Measurements from ENCODE around the gene GADL1.

The GADL1 gene

GRCh38 chr3:30693470-30694120 is 200.9 kb downstream of the GADL1 start:
- peak; percentile 46 for DNase-seq (ENCODE audit: low spot score)

DNA sequence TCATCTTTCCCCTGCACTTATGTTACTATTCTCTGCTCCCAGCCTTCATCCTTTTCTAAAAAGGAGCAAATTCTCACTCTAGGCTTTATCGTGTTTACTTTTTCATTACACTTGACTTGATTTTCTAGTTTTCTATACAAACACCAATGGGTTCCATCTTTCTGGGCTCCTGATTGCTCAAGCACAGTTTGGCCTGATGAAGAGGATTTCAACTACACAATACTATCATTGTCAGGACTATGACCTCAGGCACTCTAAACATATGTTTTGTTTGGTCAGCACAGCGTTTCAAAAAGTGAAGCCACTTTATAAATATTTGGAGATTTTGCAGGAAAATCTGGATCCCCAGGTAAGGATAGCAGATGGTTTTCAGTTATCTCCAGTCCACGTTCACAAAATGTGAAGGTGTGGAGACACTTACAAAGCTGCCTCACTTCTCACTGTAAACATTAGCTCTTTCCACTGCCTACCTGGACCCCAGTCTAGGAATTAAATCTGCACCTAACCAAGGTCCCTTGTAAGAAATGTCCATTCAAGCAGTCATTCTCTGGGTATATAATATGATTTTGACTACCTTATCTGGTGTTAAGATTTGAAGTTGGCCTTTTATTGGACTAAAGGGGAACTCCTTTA is 201.8 kb downstream of the GADL1 start:
- DNase-seq (ENCODE audit: low spot score): no peak

GRCh38 chr3:30691944-30692343 is 202.5 kb downstream of the GADL1 start:
- DNase-seq (ENCODE audit: low spot score): no peak

- no peak for DNase-seq (ENCODE audit: low spot score)
These were observed 203.1 kb downstream of the GADL1 start for GRCh38 chr3:30691249-30691880.

GRCh38 chr3:30690199-30690598 is 204.3 kb downstream of the GADL1 start:
- DNase-seq (ENCODE audit: low spot score): no peak

DNA sequence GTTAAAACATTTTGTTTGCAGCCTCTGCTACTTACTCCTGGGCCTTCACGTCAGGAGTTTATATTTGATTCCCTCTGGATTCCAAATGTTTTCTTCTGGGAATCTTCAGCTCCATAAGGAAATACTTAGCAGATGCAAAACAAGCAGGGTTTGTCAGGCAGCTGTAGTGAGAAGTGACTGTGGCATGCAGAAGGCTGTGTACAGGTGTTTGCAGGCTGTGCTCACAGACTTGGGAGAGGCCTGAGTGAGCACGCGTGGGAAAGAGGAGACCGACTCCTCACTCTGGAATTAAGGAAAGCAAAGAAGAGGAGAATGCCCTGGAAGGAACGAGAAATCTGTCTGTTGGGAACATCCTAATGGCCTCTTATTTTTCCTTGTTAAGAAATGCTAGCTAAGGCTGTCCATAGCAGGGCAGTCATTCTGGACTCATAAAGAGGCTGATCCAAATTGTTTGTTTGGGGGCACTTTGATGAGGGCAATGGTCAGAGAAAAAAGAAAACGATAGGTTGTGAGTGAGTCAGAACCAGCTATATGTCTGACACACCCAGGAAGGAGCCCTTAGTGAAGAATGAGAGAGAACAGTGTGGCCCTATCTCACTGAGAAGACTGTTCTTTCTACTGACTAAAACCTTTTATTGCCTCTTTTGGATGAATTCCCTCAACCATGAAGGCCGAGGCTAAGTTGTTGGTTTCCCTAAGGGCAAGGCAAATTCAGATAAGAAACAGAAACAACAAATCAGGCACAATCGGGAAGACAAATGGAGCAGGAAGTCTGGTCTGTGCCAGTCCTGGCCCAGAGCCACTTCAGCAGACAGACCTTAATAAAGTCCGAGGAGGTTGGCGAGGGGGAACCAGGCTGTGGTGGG is 205.5 kb downstream of the GADL1 start:
- peak; percentile 83 for DNase-seq (ENCODE audit: low spot score)

DNA sequence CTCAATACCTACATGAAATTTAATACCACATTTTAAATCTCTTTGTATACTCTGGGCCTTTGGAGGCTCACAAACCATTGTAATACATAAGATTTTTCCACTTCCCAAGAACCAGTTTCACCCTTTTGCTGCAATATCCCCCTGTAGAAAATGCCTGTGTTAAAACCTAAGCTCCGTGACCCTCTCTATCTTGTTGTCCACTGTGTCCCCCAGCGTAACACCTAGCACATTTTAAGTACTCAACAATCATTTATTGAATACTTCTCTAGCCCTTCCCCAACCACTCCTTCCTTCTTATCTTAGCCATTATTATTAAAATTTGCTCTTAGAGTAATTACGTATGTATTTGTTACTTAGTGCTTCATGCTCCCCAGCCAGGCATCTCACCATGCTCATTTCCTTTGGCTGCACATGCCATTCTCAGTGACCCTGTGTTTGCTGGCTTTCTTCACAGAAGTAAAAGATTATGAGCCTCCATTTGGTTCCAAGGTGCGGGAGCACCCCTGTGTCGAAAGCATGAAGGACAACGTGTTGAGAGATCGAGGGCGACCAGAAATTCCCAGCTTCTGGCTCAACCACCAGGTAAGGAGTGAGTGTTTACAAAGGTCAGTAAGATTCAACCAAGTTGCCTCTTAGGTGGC is 206.4 kb downstream of the GADL1 start:
- DNase-seq (ENCODE audit: low spot score): no peak

DNA sequence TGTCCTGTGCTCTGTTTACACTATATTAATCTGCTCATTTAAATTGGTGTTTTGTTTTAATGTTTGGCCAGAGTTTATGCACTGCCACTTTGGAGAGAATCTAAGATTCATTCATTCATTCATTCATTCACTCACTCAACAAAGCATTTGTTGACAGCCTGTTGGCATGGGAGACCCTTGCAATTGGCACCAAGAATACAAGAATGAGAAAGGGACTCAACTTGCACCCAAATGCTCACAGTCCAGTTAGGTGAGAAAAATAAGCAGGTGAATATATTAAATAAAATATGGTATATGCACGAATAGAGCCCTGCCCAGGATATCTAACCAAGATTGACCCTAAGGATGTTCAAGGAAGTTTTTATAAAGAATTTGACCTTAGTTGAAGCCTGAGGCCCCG is 207.7 kb downstream of the GADL1 start:
- DNase-seq (ENCODE audit: low spot score): no peak

DNA sequence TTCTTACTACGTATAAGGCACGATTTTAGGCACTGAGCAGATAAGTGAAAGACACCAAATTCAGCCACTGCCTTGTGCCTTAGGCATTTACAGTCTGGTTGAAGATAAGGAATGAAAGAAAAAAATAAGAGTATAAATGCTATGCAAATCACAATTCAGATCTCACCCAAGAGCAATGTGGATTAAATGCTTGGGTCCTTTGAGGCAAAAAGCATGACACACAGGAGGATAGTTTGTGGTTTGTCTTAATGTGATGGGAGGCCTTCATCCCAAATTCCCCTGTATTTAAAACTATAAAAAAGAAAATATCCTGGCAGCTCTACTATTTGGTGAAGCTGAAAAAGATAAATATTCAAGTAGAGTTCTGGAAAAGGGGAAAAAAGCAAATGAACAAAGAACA is 208.3 kb downstream of the GADL1 start:
- DNase-seq (ENCODE audit: low spot score): no peak

GRCh38 chr3:30685267-30685667 is 209.2 kb downstream of the GADL1 start:
- no peak for DNase-seq (ENCODE audit: low spot score)

DNA sequence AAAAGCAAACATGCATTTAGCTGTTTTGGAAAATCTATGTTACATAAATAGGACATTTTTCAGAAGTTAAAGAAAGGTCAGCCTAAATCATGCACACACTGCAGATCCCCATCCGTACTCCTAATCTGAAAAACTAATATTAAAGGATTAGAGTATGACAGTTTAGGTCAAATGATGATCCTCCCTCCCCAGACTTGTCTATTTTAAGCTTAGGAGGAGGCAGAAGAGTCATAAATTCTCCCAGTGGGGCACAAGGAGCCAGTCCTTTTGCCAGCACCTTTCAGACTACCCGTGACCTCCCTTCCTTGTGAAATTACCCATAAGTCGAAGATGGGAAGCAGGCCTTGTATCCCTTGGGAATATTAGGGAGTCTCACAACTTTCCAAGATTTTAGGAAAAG is 210.1 kb downstream of the GADL1 start:
- no peak for DNase-seq (ENCODE audit: low spot score)

DNA sequence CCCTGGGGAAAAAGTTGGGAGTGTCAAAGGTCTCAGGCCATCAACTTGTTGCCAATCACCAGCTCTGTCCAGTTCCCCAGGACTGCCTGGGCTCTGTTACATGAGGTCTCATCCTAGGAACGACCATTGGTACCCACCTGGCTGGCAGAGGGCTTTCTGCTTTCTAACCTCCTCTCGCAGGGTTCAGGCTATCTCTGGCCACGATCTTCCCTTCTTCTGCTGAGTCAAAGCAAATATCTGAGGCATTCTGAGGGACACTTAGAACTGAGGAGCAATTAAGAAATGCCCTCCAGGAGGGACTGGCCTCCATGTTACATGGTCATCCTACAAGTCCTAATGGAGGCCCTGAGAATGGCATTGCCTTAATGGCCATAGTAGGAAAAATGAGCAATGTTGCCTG is 210.7 kb downstream of the GADL1 start:
- DNase-seq (ENCODE audit: low spot score): no peak

- DNase-seq (ENCODE audit: low spot score): no peak
These were observed 211.9 kb downstream of the GADL1 start for GRCh38 chr3:30682434-30683155.

DNA sequence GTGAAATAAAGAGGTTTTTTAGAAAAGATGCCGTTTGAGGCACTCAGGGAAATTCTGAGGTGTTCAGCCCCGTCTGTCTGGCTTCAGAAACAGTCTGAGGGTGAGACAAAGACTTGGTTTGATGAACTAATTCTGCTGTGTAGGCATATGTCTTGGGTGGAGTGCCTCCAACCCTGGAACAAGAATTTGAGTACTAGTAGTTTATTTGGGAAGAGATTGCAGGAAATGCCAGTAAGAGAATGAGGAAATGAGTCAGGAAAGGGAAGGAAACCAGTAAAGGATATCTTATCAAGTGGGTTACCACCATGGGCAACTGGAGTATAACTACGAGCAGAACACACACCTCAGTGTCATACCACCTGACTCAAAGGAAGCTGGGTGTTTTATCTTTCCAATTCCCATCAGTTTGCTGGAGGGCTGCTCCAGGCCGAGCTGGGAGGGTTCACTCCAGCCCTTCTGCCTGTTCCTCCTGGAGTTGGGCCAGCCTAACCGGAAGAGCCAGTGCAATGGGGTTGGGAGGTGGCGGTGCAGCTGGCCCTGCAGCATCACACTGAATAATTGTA is 212.7 kb downstream of the GADL1 start:
- DNase-seq (ENCODE audit: low spot score): no peak

DNA sequence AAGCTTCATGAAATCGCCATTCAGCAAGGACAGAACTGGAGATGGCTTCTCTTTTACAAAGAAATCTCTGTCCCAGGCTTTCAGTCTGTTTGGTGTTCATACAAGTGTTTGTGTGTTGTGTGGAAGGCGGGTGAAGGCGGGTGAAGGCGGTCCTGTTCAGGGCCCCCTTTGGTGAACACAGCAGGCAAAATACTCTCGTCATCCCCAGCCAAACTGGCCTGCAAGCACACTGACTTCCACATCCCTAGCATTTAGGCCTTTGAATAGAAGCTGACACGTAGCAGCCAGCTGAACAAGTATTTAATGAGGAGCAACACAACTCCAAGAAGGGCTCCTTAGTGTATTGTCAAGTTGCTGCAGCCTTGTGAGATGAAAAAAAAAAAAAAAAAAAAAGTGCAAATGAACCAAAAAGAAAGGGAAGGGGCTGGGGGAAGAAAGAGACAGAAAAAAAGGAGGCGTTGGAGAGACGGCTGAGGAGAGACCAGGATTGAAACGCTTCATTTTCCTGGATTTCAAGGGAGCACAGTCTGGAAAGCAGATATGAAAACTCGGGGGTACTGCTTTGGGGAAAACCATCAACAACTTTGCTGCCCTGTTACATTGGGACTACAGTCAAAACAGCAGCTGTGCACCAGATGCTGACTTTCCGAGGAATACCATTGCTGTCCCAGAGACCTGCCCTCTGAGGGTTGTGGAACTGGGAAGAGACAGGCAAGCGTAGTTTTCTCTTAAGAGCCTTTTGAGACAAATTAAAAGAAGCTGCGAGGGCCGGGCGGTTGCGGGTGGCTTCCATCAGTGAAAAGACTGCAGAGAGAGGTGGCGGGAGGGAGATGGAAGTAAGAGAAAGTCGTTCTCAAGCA is 213.4 kb downstream of the GADL1 start:
- DNase-seq (ENCODE audit: low spot score): no peak

GRCh38 chr3:30679045-30679444 is 215.4 kb downstream of the GADL1 start:
- no peak for DNase-seq (ENCODE audit: low spot score)

- DNase-seq (ENCODE audit: low spot score): no peak
These were observed 217.1 kb downstream of the GADL1 start for GRCh38 chr3:30677347-30677685.

- no peak for DNase-seq (ENCODE audit: low spot score)
These were observed 217.8 kb downstream of the GADL1 start for GRCh38 chr3:30676424-30677346.

All from LoVo (cell line).